Anterior cingulate cortex (tissue), 58 donors: ENCODE results near the gene TMEM259.
"Not testable (repeated sequence)": the region's sequence is repeated elsewhere in the genome, so short reads cannot be mapped to it uniquely, and the experiment has no call there.

ENCODE experiments used
- DNase-seq, 58 donors: peaks; one replicate each; lab custom pipeline; 2025; lab: John Stamatoyannopoulos, UW

Gene TMEM259

DNA sequence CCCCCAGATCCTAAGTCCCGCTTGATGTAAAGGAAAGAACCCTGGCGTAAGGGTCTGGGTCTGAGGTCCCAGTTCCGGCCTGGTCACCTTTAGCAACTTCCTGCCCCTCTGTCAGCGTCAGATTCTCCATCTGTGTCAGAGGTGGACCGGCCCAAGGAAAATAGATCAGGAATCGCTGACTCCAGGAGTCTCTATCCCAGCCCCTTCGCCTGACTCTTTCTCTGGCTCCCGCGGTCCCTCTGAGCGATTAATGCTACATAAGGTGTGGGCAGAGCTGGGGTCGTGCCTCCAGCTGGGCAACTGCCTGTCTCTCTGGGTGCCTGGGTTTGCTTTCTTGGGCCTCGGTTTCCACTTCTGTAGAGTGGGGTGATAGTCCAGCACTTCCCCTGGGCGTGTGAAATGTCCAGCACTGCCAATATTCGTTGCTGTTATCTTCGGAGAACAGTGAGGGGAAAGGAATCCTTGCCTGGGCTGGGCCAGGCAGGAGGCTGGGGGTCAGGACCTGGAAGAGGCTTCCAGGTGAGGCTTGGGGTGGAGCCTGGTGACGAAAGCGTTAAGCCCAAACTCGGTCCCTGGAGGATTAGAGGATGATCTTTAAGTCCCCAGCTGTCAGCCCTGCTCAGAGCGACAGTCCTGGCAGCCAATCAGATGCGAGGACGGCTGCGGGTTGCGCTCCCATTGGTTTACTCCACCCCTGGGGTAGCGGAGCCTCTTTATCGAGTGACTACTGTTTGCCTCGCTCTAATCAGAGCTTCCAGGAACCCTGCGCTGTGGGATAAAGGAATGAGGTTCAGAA, 19.8 kb upstream of the TMEM259 start:
- peak; percentile 16 to 94 (median 81) for DNase-seq

DNA sequence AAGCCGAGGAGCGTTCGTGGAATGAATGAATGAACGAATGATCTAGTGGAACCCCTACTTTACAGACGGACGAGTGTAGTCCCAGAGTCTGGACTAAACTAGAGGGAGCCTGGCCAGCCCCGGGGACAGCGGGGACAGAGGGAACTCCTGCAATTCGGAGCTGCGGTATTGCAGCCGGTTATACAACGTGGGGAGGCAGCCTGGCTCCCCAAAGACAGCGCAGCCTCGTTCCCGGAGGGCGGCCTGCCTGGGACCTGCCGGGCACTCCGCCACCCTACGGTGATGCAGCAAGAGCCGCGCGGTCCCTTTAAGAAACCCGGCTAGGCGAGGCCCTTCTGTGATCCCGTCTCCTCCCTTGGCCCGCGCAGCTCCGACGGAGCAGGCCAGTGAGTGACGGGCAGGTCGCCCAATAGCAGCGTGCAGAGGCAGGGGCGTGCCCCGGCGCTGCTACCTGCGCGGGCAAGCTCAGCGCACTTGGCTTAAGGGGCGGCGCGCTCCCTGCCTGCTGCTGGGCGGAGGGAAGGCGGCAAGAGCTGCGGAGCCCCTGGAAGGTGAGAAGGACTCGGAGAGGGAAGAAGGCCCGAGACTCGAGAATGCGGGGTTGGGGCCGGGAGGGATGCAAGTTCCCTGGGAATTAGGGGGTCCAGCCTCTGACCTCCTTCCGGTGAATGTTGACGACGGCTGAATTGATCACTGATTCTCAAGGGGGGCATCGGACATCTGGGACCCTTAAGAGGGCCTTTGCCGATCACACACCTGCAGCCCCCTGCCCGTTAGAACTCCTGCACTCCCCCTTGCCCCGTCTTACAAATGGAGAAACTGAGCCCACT, 18.9 kb upstream of the TMEM259 start, which contains the start of gene ABCA7:
ABCA7 (plus strand) TSS at position 462 of the 830 bp plus-strand sequence. CDS start 1,255 bp downstream, outside the sequence.
- peak; percentile 32 to 97 (median 91) for DNase-seq

GRCh38 chr19:1038978-1039645, 18.2 kb upstream of the TMEM259 start:
- DNase-seq, result no peak

DNA sequence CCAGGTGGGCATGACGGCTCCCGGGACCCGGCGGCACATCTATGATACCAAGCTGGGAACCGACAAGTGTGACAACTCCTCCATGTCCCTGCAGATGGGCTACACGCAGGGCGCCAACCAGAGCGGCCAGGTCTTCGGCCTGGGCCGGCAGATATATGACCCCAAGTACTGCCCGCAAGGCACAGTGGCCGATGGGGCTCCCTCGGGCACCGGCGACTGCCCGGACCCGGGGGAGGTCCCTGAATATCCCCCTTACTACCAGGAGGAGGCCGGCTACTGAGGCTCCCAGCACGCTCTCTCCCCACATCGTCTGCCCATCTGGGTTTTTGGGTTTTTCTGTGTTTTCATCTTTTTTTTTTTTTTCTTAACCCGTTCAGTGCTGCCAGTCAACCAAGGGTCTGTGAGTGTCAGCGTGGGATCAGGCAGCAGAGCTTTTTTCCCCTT, 16.7 kb upstream of the TMEM259 start:
- no peak for DNase-seq

DNA sequence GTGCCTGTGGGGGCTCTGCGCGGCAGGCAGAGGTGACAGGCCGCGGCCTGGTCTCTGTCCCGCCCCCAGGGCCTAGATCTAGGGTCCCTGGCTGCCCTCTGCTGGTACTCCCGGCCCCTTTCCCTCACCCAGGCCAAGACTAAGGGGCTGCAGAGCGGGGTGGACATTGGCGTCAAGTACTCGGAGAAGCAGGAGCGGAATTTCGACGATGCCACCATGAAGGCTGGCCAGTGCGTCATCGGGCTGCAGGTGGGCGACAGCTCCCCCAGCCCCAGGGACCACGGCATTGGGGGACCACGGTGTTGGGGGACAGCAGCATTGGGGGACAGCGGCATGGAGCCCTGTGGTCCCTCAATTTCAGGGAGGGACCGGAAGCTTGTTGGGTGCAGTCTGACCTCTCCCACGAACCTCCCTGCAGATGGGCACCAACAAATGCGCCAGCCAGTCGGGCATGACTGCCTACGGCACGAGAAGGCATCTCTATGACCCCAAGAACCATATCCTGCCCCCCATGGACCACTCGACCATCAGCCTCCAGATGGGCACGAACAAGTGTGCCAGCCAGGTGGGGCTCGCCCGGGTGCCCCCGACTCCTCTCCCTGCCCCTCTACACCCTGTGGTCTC, 15.2 kb upstream of the TMEM259 start:
- no peak for DNase-seq

DNA sequence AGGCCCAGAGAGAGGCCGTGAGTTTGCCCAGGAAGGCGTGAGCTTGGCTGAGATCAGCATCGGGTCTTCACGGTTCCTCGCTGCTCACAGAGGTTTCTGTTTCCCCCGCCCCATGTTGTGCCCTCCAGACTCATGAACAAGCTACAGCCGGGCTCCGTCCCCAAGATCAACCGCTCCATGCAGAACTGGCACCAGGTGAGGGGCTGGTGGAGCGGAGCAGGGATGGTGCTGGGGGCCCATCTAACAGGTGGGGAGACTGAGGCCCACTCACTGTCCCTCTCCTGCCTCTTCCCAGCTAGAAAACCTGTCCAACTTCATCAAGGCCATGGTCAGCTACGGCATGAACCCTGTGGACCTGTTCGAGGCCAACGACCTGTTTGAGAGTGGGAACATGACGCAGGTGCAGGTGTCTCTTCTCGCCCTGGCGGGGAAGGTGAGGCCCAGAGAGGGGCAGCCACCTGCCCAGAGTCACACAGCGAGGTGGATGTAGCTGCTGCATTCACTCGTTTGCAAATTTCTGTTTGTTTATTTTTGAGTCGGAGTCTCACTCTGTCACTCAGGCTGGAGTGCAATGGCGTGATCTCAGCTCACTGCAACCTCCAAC, 11.4 kb upstream of the TMEM259 start:
- DNase-seq, result no peak

GRCh38 chr19:1028062-1028926, 7.4 kb upstream of the TMEM259 start:
- peak in 4 of 58 donors; percentile 22 to 30 (median 26) for DNase-seq

DNA sequence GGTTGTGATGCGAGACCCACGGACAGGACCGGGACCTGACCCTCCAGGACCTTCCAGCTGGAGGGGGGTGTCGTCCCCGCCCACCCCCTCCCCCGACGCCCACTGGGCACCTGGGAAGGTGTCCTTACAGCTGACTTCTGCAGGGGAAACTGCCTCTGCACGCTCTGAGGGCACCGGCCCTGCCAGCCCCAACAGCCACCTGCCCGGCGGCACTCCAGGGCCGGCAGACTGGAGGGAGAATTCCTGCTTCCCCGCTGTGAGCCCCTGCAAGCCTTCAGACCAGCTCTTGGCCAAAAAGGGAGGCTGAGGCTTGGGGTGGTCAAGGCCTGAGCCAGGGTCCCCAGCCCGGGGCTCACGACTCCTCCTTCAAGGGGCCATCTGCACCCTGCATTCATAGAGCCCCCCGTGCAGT, 6.7 kb upstream of the TMEM259 start:
- no peak for DNase-seq

DNA sequence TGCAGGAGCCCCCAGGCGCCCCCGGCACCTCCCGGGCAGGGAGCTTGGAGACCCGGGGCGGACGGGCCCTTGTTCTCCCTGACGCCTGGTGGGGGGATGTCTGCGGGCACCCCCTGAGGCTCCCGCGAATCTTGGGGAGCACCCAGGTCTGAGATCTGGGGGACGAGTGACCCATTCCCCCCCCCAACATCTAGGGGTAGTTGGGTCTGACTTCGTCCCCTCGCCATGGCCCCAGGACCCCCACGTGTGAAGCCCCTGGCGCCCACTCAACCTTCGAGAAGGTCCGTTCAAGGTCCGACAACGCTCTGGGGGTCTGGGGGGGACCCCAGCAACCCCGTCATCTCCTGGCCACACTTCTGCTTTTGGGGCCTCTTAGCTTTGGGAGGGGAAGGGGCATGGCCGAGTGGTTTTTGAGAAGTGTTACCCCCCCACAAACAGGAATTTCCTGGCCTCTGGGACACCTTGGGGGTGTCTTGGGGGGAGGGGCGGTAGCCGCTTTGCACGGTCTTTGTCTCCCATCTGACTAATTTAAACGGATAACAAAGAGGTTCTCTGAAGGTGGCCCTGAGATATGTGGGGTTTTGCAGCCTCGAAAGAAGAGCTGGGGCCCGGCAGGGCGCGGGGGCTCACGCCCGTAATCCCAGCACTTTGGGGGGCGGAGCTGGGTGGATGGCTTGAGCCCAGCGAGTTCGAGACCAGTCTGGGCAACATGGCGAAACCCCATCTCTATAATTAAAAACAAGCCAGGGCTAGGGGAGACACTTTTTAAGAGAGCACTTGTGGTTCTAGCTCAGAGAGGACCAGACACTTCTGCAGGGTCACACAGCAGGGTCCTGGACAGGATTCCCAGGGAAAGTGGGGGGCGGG, 6.1 kb upstream of the TMEM259 start:
- no peak for DNase-seq

DNA sequence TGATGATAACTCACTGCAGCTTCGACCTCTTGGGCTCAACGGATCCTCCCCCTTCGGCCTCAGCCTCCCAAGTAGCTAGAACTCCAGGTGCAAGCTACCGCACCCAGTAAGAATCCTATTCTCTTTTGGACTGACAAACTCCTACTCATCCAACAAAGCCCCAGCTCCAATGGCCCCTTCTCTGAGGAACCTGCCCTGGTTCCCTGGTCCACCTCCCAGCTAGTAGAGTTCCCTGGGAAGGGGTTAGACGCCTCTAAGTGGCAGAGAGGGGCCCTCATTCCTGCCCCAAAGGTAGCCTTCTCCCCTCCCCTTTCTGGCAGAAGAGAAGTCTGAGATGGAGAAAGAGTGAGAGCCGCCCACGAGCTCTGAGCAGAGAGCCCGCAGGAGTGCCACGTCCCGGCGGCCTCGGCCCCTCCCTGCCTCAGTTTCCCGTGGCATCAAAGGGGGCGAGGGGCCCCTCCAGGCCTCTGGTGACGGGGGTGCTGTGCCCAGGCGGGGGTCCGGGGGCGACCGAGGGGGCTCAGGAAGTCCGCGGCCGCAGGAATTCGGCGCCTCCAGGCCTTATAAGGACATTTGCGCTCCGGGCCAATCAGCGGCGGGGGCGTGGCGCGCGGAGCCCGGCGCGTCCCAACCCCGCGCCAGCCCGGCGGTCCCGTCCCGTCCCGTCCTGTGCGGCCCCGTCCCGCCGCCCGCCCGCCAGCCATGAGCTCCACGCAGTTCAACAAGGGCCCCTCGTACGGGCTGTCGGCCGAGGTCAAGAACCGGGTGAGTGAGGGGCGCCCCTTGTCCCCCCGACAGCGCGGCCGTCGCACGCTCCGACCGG, 5.2 kb upstream of the TMEM259 start, which contains the start of gene CNN2:
CNN2 (plus strand) TSS at position 649 of the 823 bp plus-strand sequence; CDS start at position 703, 54 bp downstream.
- peak in 4 of 58 donors; percentile 13 to 36 (median 24) for DNase-seq

DNA sequence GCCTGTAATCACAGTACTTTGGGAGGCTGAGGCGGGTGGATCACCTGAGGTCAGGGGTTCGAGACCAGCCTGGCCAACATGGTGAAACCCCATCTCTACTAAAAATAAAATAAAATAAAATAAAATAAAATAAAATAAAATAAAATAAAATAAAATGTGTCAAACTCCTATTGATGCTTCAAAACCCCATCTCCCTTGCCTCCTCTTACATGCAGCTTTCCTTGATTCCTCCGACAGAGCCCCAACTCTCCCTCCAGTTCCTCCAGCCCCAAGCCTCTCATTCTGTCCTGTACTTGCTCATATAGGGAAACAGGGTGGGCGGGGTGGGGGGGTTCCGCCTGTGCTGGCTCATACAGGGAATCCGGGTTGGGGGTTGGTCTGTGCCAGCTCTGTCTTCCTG, 4.2 kb upstream of the TMEM259 start:
- DNase-seq, result not testable (repeated sequence)

- not testable (repeated sequence) for DNase-seq
Measured at GRCh38 chr19:1023883-1024188, 2.9 kb upstream of the TMEM259 start.

GRCh38 chr19:1019980-1020867, 699 bp downstream of the TMEM259 start:
- DNase-seq, result peak in 12 of 58 donors; percentile 19 to 73 (median 51)

DNA sequence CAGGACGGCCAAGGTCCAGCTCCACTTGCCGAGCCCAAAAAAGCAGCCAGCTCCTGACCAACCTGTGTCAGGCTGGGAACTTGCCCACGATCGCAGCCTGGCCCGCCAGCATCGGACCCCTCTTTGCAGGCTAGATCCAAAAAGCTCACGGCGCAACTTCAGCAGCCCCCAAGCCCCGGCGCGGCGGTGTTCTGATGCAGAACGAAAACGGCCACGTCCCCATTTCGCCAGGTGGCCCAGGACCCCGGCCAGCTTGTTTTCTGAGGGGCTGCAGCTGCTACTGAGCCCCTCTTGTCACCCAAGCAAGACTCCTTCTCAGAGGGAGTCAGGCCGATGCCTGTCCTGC, 1.3 kb downstream of the TMEM259 start:
- no peak for DNase-seq

- no peak for DNase-seq
Measured at GRCh38 chr19:1018932-1019615, 1.8 kb downstream of the TMEM259 start.

DNA sequence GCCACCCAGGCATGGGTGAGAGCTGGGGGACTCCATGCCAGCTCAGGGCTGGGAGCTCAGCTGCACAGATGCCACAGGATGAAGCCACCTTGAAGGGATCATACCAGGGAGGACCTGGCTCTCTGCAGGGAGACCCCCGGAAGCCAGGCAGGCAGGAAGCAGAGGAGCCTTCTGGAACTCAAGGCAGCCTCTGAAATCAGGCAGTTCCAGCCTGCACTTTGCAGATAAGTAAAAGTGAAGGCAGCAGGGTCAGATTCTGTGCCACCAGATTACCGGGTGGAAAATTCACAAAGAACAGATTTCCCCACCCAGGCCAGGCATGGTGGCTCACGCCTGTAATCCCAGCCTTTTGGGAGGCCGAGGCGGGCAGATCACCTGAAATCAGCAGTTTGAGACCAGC, 2.5 kb downstream of the TMEM259 start:
- no peak for DNase-seq
